GM21576 (cell line): ENCODE results near the gene LRMDA.

Experiments used
- ATAC-seq: cut with Tn5 transposase; IDR thresholded peaks from one replicate; pipeline ENCODE4 v1.9.1; 2021; ENCODE audit warnings: mild to moderate bottlenecking, moderate library complexity; ENCODE audit not compliant: unreplicated experiment

The LRMDA gene

DNA sequence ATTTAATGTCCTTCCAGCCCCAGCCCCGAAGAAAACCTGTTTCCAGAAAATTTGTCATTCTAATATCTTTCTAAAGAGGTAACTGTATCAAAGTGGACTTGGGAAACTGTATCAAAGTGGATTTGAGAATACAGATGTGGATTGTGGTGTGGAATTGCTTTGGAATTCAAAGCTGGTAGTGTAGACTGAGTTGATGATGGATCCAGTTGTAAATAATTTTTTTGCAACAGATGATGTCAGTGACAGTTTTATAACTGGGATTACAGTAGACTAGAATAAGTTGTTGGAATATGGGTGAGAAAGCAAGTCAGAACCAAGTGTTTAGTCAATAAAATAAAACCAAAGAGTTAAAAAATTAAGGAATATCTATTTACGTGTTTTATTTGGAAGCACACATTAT lies 202.1 kb downstream of the LRMDA start:
- no peak for ATAC-seq

DNA sequence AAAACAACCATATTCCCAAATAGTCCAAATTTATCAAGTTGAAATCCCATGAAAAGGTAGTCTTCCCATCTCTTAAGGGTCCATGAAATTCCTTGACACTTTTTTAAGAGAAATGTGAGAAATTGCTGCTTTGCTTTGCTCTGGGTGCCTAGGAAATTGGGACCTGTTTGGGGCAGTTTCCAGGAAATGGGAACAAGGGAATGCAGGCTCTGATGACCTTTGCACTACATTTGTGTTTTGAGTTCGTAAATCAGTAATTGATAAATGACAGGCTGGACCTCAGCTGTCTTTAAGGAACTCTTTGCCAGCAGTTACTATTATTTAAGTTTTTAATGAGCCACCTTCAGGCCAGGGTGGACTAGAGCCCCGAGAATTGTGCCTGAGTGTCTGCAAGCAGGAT lies 203.5 kb downstream of the LRMDA start:
- ATAC-seq = no peak

DNA sequence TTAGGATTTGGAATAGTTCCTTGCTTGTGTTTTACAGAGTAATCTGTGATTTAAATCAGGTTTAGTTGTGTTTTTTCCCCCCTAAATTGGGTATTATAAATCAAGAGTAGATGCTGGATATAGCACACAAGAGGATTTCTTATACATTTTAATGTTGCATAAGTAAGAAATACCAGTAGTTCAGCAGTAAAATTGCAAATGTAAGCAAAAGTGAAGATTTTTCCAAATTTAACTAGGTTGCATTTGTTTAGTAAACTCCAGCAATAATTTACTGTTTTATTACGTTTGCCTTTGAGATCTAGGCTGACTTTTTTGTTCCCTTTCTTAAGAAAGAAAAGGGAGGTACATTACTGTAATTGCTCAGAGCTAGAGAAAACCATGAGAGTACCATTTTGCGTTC lies 207.3 kb downstream of the LRMDA start:
- ATAC-seq = no peak

DNA sequence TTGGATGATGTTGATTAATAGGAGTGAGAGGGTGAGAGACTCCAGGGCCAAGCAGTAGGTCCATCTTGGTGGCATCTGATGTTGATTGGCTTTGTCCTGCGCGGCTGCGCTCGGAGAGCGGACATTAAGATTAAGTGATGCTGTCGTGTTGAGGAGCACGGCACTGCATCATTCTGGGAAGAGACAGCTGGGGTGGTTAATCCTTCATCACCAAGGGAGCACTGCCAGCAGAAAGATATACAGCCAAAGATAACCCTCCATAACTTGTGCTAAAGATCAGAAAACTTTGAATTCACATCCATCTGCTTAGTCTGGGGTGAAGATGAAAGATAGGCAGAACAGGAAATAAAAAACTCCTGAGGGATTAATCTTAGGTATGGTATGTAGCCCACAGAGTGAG lies 208.3 kb downstream of the LRMDA start:
- no peak for ATAC-seq

DNA sequence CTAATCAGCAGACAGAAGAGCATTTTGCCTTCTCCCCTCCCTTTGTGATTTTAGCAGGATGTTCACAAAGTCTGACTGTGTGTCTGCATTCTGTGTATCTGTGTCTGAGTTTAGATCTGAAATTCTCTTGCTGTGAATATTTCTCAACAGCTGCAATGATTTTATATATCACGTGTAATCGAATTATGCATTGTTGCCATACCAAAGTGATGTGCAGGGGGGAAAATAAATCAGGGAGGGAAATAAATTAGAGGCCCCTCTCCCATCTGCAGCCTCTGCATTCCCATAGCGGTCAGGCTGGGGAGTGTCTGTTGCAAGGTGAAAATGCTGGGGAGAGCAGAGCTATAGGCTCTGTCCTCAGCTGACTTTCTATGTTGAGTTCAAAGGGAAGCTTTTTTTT lies 209.0 kb downstream of the LRMDA start:
- ATAC-seq = no peak

DNA sequence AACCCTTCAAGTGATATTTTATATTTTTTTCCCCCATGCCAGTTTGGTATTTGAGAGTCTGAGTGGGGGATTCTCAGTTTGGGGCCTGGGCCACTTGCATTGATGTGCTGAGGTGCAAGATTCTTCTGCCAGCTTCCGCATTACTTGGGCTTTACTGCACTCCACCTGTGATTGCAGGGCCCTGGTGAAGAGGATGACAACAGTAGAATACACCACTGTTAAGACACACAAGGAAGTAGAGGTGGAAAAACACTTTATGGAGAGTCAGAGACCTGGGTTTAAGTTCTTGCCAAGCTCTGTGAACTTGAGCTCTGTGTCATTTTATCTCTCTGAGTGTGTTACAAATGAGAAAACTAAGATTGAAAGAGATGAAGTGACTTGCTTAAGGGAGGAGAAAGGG lies 209.4 kb downstream of the LRMDA start:
- ATAC-seq = no peak

DNA sequence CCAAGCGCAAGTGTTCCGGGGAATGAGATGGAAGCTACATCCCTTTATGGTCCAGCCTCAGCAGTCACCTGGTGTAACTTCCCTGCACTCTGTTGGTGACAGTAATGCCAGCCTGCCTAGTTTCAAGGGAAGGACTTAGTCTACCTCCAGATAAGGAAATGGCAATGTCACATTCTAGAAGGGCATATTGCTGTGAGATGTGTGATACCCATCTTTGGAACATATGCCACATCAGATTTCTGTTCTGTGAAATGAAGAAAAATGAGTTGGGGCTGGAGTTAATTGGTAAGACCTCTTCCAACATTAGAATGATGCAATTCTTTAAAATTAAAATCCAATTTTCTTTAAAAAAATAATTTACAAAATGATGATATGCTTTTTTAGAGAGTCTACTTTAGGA lies 212.0 kb downstream of the LRMDA start:
- no peak for ATAC-seq

DNA sequence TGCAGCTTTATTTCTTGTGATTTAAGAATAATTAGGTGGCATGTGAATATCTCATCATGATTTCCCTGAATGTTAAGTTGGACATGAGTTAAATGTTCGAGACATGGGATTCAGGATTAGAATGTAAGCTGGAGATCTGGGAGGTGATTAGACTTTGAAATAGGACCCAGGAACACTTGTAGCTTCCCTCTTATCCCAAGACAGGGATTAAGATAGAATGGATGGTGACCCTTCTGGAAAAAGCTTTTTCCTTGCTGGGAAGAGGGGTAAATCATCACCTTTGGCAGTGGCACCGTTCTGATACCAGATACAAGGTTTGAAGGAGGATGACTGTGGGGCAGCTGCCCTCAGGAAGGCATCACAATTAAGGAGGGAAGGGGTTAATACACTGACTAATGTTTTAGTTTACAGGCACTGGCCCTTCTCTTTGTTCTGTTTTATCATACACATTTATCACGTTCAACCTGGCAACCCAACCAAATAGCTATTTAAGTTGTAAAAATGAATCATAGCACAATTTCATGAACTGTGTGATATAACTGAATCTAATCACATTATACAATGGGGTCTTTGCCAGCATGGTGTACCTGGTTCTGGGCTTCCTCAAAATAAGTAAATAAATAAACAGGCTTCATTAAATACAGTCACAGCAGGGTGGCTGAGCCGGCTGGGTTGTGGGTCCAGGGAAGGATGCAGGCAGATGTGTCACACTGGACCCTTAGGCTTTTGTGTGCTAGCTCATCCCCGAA lies 212.7 kb downstream of the LRMDA start:
- ATAC-seq = no peak

DNA sequence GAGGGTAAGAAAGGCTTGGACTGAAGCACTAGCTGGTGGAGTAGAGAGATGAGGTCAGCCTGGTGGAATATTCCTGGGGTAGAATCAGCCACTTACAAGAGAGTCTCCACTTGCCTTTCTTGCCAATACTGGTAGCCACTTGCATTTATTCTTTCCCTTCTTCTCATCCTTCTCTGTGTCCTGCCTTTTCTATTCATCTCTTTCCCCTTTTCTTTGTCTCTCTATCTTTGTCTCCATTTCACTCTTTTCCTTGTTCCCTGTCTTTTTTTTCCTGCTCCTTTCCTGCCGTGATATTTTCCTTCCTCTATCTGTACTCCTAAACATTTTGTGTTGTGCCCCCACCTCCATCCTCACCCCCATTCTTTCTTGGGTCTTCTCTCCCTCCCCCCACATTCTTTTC lies 214.3 kb downstream of the LRMDA start:
- ATAC-seq = no peak

DNA sequence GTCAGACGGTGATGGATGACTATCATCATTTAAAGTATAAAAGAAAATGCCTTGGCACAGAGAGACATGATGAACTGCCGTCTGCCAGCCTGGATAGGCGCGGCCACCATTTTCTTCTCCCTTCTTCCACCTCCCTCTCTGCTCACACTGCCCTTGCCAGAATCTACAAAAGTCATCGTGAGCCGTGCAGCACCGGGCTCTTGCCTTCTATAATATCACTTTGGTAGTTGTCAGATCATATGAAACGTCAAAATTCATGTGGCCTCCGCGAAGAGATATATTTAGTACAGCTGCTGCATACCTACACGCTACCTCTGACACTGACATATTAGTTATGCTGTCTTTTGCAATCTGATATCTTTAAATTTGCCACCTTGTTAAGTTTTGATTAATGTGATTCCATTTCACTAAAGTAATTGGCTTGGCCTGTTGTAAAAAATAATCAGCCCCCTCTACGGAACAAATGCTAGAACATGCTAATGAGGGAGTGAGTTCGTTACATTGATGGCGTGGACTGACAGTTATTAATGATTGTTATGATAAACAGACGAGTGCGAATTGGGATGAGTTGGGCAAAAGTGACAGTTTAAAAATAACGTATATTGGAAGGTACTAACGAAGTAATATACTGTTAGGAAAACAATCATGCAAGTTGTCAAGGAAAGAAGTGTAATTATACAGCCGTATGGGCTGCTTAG lies 214.9 kb downstream of the LRMDA start:
- ATAC-seq = no peak

DNA sequence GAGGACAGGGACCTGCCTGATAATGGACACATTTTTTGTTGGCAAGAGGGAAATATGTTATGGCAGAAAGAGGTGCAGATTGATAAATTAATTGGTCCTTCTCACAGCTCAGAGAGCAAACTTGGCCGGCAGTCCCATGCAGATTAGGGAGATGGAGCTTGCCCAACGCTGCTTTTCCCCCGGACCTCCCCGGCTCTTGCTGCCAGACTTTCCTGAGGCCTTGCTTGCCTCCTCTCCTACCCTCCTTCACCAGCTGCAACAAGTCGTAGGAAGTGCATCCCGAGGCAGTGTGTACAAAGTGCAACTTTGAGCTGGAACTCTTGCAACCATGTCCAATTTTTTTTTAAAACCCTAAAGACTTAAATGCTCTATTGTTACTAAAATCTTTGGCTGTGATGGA lies 215.5 kb downstream of the LRMDA start:
- ATAC-seq = no peak

DNA sequence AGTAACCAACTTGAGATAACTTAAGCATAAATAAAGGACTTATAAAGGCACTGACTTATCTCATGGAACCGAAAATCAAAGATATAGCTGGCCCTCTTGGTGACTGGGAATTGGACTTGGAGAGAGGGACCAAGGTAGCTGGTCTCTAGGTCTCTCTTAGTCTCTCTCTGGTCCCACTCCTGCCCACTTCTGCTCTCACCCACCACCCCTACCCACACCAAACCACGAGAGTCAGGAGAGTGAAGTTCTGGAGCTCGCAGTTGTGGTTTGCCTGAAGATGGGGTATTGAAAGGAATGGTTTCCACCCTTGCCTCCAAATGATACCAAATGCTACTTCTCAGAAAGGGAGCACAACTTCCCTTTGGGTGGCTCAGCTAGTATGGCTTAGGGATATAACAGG lies 216.3 kb downstream of the LRMDA start:
- ATAC-seq = no peak

DNA sequence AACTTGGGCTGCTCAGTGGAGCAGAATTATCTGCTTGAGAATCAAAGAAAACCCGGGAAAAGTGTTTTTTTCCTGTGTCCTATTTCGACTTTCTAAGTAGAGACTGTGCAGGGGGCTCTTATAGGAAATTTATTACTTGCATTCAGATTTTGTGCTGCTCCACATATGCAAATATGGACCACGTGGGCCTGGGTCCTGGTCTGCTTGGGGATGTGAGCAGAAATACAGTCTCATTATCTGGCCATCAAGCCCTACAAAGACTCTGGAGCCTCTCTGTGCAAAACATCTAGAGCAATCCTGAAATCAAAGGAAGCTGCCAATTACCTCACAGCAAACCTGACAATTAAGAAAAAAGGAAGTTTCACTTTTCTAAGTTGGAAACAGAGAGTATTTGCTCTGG lies 216.9 kb downstream of the LRMDA start:
- ATAC-seq = no peak

DNA sequence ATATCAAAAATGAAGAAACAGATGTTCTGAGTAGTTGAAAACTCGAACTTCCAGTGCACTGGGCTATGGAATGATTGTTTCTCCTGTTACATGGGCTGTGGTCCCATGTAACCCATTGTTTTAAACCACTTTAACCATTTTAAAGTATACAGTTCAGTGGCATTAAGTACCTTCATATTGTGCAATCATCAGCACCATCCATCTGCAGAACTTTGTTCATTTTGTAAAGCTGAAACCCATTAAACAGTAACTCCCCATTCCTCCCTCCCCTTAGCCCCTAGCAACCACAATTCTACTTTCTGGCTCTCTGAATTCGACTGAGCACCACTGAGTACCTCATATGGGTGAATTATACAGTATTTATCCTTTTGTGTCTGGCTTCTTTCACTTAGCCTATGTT lies 217.4 kb downstream of the LRMDA start:
- ATAC-seq = no peak

DNA sequence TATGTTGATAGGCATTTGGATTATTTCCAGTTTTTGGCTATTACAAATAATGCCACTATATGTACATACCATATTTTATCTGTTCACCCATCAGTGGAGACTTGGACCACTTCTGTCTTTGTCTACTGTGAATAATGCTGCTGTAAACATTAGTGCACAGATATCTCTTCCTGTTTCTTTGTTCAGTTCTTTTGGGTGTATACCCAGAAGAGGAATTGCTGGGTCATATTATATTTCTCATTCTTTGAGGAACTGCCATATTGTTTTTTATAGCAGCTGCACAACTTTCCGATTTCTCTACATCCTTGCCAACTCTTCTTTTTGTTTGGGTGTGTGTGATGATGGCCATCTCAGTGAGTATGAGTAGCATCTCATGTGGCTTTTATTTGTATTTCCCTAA lies 218.0 kb downstream of the LRMDA start:
- no peak for ATAC-seq

DNA sequence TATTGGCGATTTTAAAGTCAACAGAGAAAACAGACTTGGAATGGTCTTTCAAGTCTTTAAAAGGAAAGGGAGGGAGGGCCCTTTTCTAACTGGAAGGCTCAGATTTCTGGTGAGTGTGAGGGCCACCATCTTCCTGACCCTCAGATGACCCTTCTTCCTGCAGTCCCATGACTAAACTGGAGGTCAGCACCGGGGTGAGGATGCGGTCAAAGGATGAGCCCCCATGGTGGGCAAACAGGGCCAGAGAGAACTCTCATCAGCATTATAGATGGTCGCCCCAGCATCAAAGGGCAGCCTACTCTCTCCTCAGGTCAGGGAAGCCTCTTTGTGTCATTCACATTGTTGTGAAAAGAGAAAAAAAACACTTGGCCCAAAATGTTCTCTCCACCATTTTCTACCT lies 219.2 kb downstream of the LRMDA start:
- no peak for ATAC-seq

DNA sequence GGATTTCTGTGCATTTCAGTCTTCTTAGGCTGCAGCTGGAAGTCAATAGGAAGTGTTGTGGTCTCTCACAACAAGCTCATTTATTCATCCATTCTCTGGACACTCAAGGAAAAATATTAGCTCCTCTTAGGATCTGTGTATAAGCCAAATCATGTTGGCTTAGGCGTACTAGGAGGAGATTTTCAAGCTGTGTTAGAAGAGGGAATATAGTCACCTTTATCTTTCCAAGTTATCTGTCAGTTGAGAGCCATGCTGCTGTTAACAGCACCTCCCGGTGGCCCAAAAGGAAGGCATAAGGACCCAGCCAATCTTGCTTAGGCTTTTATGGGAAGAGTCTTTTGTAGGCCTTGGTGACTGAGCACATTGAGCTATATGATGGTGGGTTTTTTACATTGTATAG lies 220.0 kb downstream of the LRMDA start:
- no peak for ATAC-seq

DNA sequence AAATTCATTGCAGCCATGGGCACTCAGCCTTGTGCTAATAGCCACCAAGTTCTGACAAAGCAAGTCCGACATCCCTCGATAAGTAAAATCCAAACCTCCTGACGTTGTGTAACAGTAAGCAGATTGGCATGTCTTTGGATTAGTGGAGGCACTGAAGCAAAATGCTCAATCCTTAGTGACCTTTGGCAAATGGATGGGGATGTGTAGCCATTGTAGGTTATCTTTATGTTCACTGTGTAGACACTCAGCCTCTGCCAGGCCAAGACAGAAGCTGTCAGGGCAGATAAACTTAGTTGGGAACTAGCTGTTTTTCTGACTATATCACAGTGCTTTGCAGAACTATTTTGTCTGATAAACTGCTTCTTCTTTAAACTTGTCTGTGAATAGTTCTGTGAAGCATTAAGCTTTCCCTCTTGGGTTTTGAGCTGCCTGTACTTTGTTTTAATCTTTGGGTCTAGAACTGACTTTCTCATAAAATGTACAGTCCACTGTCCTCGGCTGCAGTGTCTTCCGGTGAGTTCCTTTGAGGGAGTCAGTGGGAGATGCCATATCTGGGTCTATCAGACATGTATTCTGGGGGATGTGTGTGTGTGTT lies 220.8 kb downstream of the LRMDA start:
- no peak for ATAC-seq

DNA sequence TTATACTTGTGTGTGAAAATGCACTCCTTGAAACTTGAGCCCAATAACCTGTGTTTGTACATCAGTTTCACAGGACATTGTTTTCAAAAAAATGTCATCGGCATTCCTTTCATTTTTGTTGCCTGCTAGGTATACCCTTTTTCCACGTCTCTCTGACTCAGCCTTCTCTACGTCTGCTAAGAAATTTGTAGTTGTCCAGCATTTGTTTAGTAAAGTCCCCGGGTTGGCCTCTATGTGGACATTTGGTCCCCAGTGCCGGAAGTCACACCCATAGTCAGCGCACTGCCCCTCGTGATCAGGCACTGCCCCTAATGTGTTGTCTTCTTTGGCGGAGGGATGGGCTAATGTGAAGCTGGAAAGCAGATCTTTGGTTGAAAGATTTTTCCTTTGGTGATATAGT lies 222.3 kb downstream of the LRMDA start:
- no peak for ATAC-seq

DNA sequence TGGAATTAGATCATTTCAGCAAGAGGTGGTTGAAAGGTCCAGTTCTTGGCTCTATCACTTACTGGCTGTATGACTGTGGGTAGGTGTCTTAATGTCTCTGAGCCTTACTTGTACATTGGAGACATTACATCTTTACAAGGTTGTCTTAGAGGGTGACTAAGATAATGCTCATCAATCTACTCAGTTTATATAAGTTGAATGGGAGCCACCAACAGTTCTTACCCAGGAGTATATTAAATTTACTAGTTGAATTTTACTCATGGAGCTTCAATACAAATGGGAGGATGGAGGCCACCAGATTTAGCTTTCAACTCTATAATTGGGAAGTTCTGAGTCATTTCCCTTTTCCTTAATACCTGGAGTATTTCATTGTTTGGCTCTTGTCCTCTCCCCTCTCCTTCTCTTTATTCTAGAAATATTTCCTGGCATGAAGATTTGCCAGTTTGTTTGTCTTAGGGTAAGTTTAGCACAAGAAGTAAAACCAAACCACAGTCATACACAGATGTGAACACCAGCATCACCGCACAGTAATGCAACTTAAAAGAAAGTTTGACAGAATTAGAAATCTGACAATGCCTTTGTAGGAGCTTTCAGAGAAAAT lies 222.8 kb downstream of the LRMDA start:
- no peak for ATAC-seq

DNA sequence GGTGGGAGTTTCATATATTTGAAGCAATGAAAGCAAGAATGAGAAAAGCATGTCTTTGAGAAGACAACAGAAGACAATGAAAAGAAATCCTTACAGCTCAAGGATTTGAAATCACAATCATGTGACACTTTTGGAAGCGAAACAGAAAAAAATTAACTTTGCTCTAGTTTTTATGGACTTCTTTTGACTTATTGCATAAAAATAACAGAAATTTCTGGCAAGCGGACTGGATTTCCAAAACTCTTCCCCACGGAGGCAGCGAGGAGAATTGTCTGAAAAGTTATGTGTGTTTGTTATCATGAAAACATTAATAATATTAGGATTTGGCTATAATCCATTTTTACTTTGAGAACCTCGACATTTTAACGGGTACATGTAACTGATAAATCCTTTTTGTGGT lies 223.3 kb downstream of the LRMDA start:
- ATAC-seq = no peak
